ENCODE data around the gene BICRA. TPM values are rescaled to one million over a fixed set of nuclear protein-coding genes. Genes with fewer than 3 reads are reported as not detected.

Gene BICRA
- total RNA-seq, 4 donors from 2014 or later: 10.7 to 33.6 (median 22.9) TPM

DNA sequence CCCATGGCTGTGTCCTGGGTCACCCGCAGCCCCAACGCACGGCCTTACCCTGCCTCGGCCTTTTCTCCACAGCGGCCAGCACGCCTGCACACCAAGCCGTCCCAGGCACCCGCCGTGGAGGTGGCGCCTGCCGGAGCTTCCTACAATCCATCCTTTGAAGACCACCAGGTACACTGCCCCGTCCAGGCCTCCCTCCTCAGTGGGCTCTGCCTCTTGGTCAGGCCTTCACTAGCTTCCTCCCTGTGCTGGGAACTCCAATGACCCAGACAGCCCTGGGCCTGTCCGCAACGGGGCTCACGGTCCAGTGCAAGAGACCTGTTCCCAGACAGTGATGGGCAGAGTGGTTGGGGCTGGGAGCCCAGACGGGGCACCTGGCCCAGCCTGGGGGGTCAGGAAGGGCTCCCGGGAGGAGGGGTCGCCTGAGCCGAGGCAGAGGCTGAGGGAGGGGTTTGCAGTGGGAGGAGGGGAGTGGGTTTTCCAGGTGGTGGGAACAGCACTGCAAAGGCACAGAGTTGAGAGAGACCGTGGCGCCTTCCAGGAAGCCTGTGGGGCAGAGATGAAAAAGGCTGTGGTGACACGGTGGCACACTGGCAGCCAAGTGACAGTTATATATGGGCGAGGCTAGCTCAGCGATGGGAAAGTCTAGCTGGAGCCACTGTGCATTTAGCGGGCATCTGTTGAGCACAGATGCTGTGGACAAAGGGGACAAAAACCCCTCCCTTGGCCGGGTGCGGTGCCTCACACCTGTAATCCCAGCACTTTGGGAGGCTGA lies 143.7 kb downstream of the BICRA start:
- H3K4me1 ChIP-seq: peaks cover 8% of the 10 kb centered on the region
- H3K4me3 ChIP-seq: no peak overlapping the region
- no peak overlapping the region for H3K27ac ChIP-seq
- no peak for TF ChIP-seq CTCF (IDR thresholded peaks at IDR 0.05)
- no peak for TF ChIP-seq POLR2AphosphoS5 (IDR thresholded peaks at IDR 0.05)
- no peak for TF ChIP-seq POLR2A (IDR thresholded peaks at IDR 0.05)
- no peak for TF ChIP-seq EP300 (IDR thresholded peaks at IDR 0.05)
- peak in 1 of 2 donors; percentile 55 for DNase-seq (ENCODE audit: low spot score in 2 of 2)
- WGBS: 93% methylated on average over 23 of the region's 27 CpGs
- H3K36me3 ChIP-seq: peaks cover 94% of the 10 kb centered on the region
- H3K27me3 ChIP-seq: no peaks in the 10 kb centered on the region
- no peaks in the 10 kb centered on the region for H3K9me3 ChIP-seq

Other genes starting within 250 kb of the BICRA start
- 1 to 10 TPM; 1.6 to 5.5 (median 3.1) TPM for gene MEIS3, start 189.6 kb upstream of the BICRA start, total RNA-seq
- 1 to 10 TPM in 1 of 4 donors, under 1 TPM in 2, not detected in 1; 0.26 to 1.2 (median 0.38) TPM for gene SLC8A2, start 137.2 kb upstream of the BICRA start, total RNA-seq
- gene KPTN, start 124.9 kb upstream of the BICRA start, total RNA-seq: 10 to 100 TPM in 1 of 4 donors, 1 to 10 TPM in 3; 4.3 to 16.3 (median 5.9) TPM
- 100 to 1,000 TPM; 170 to 232 (median 193) TPM for gene NAPA, start 94.1 kb upstream of the BICRA start, total RNA-seq
- under 1 TPM in 3 of 4 donors, not detected in 1; 0.49 to 0.80 (median 0.51) TPM for gene ZNF541, start 36.0 kb upstream of the BICRA start, total RNA-seq
- 10 to 100 TPM; 48.5 to 84.7 (median 70.5) TPM for gene EHD2, start 104.3 kb downstream of the BICRA start, total RNA-seq
- 100 to 1,000 TPM; 329 to 412 (median 356) TPM for gene NOP53, start 136.4 kb downstream of the BICRA start, total RNA-seq
- gene SELENOW, start 169.6 kb downstream of the BICRA start, total RNA-seq: 100 to 1,000 TPM; 351 to 679 (median 517) TPM
- not detected for gene TPRX1, start 195.4 kb downstream of the BICRA start, total RNA-seq
- gene CRX, start 212.8 kb downstream of the BICRA start, total RNA-seq: not detected